Tibial artery (tissue), 4 donors: ENCODE results near the gene OPCML.

Experiments
- DNase-seq, 2 donors: peaks; one replicate each; pipeline ENCODE4 v3.0.0-alpha.2; 2019
- H3K27ac ChIP-seq, 2 donors: fragments of 200-600 bp; sonication (generic) in 1 of 2; 1 replicate in 1 of 2; 2 replicates in 1 of 2; pipeline ENCODE4 v1.5.1; 2018 to 2019; ENCODE audit warnings: mild to moderate bottlenecking in 1 of 2
- H3K27me3 ChIP-seq, 2 donors: fragments of 200-600 bp; sonication (generic) in 1 of 2; one replicate each; pipeline versions ENCODE4 v1.5.1 to v1.6.0; 2016 to 2019
- H3K36me3 ChIP-seq, 3 donors: fragments of 200-600 bp; sonication (generic) in 2 of 3; one replicate each; pipeline ENCODE4 v1.5.1; 2016 to 2019; ENCODE audit warnings: mild to moderate bottlenecking in 2 of 3
- H3K4me1 ChIP-seq, 4 donors: fragments of 200-600 bp; sonication (generic) in 2 of 4; 1 replicate in 3 of 4; 2 replicates in 1 of 4; pipeline ENCODE4 v1.5.1; 2016 to 2019
- H3K4me3 ChIP-seq, 2 donors: fragments of 200-600 bp; sonication (generic) in 1 of 2; 1 replicate in 1 of 2; 2 replicates in 1 of 2; pipeline ENCODE4 v1.5.1; 2018 to 2019; ENCODE audit warnings: mild to moderate bottlenecking in 2 of 2
- H3K9me3 ChIP-seq, 3 donors: fragments of 200-600 bp; sonication (generic) in 1 of 3; one replicate each; pipeline ENCODE4 v1.5.1; 2016 to 2019
- CTCF ChIP-seq, 2 experiments: fragments of 200-600 bp in 1 of 2; fragments of 450-650 bp in 1 of 2; IDR thresholded peaks; one replicate each; pipeline ENCODE4 v1.5.1; 2017 to 2019; ENCODE audit warnings: antibody characterized with exemption in 2 of 2, mild to moderate bottlenecking in 1 of 2, moderate library complexity in 1 of 2
- intact Hi-C: fragments of 100-400 bp; cut with DNase I; formaldehyde crosslinking; loops from one replicate; pipeline ENCODE4 v1.15.0; 2023; ENCODE audit warnings: low total_unique reads

Gene OPCML

GRCh38 chr11:133230431-133230830 is 301.9 kb downstream of the OPCML start:
- Histone ChIP-seq H3K27me3 (peaks cover 0 to 16% of the 10 kb centered on the region in 2 donors), H3K4me1 (no peaks in the 10 kb centered on the region), H3K27ac (no peak overlapping the region), H3K9me3 (no peaks in the 10 kb centered on the region), H3K4me3 (no peak overlapping the region), H3K36me3 (no peaks in the 10 kb centered on the region)
- intact Hi-C loops: no loop called here
- DNase-seq: no peak
- TF ChIP-seq CTCF (IDR thresholded peaks at IDR 0.05): no peak

GRCh38 chr11:133228471-133229329 is 303.6 kb downstream of the OPCML start:
- intact Hi-C loops: no loop called here

GRCh38 chr11:133227632-133228111 is 304.6 kb downstream of the OPCML start:
- no peak for TF ChIP-seq CTCF (IDR thresholded peaks at IDR 0.05)
- intact Hi-C loops: no loop called here
- H3K4me3 ChIP-seq: no peak overlapping the region
- H3K4me1 ChIP-seq: no peaks in the 10 kb centered on the region
- H3K9me3 ChIP-seq: no peaks in the 10 kb centered on the region
- H3K27ac ChIP-seq: no peak overlapping the region
- no peaks in the 10 kb centered on the region for H3K36me3 ChIP-seq
- H3K27me3 ChIP-seq: peaks cover 0 to 16% of the 10 kb centered on the region in 2 donors
- DNase-seq: no peak

More at GRCh38 chr11:133228471-133229329, 303.6 kb downstream of the OPCML start:
- H3K4me1 ChIP-seq: no peaks in the 10 kb centered on the region
- no peaks in the 10 kb centered on the region for H3K9me3 ChIP-seq
- no peak for DNase-seq
- no peak overlapping the region for H3K4me3 ChIP-seq
- H3K27ac ChIP-seq: no peak overlapping the region
- H3K36me3 ChIP-seq: no peaks in the 10 kb centered on the region
- peaks cover 0 to 16% of the 10 kb centered on the region in 2 donors for H3K27me3 ChIP-seq
- no peak for TF ChIP-seq CTCF (IDR thresholded peaks at IDR 0.05)

- TF ChIP-seq CTCF (IDR thresholded peaks at IDR 0.05): no peak
Measured at GRCh38 chr11:133224271-133224670, 308.0 kb downstream of the OPCML start.

GRCh38 chr11:133222425-133223330 is 309.6 kb downstream of the OPCML start:
- Histone ChIP-seq H3K36me3 (no peaks in the 10 kb centered on the region), H3K27me3 (peaks cover 0 to 7% of the 10 kb centered on the region in 2 donors), H3K4me3 (no peak overlapping the region), H3K9me3 (no peaks in the 10 kb centered on the region), H3K4me1 (no peaks in the 10 kb centered on the region), H3K27ac (no peak overlapping the region)
- no peak for DNase-seq
- intact Hi-C loops: no loop called here
- no peak for TF ChIP-seq CTCF (IDR thresholded peaks at IDR 0.05)

More at GRCh38 chr11:133224271-133224670, 308.0 kb downstream of the OPCML start:
- Histone ChIP-seq H3K36me3 (no peaks in the 10 kb centered on the region), H3K27me3 (peaks cover 0 to 16% of the 10 kb centered on the region in 2 donors), H3K9me3 (no peaks in the 10 kb centered on the region), H3K4me1 (no peaks in the 10 kb centered on the region), H3K4me3 (no peak overlapping the region), H3K27ac (no peak overlapping the region)
- no peak for DNase-seq
- intact Hi-C loops: no loop called here
